ENCODE measurements around the gene NOP14.

The NOP14 gene

DNA sequence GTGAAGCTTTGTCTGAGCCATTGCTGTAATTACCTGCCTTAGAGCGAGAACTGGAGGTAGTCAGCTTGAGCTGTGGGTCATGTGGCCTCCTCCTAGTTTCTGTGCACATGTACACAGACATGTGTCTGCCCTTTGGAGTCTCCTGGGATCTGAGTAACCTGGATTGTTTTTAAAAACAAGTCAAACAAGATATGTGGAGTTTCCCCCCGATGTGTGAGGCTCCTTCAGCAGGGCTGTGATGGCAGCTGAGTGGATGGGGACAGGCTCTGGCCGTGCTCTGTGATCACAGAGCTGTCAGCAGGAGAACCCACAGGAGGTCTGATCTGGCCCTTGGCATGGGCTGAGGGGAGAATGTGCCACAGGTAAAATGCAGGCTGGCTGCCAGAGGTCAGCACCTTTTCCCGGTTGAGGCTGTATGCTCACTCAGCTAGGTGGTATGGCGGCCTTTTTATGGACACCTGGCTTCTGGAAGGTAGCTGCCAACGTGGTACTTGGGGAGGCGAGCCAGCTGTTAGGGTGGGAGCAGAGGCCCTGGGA lies 38.4 kb downstream of the NOP14 start:
- no peak for TF ChIP-seq ZBTB20 (tag by site-specific recombination; IDR thresholded peaks at IDR 0.05)
- TF ChIP-seq, protein P1, sequence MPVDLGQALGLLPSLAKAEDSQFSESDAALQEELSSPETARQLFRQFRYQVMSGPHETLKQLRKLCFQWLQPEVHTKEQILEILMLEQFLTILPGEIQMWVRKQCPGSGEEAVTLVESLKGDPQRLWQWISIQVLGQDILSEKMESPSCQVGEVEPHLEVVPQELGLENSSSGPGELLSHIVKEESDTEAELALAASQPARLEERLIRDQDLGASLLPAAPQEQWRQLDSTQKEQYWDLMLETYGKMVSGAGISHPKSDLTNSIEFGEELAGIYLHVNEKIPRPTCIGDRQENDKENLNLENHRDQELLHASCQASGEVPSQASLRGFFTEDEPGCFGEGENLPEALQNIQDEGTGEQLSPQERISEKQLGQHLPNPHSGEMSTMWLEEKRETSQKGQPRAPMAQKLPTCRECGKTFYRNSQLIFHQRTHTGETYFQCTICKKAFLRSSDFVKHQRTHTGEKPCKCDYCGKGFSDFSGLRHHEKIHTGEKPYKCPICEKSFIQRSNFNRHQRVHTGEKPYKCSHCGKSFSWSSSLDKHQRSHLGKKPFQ (tag by site-specific recombination; IDR thresholded peaks at IDR 0.05) = no peak
- TF ChIP-seq, protein P2, sequence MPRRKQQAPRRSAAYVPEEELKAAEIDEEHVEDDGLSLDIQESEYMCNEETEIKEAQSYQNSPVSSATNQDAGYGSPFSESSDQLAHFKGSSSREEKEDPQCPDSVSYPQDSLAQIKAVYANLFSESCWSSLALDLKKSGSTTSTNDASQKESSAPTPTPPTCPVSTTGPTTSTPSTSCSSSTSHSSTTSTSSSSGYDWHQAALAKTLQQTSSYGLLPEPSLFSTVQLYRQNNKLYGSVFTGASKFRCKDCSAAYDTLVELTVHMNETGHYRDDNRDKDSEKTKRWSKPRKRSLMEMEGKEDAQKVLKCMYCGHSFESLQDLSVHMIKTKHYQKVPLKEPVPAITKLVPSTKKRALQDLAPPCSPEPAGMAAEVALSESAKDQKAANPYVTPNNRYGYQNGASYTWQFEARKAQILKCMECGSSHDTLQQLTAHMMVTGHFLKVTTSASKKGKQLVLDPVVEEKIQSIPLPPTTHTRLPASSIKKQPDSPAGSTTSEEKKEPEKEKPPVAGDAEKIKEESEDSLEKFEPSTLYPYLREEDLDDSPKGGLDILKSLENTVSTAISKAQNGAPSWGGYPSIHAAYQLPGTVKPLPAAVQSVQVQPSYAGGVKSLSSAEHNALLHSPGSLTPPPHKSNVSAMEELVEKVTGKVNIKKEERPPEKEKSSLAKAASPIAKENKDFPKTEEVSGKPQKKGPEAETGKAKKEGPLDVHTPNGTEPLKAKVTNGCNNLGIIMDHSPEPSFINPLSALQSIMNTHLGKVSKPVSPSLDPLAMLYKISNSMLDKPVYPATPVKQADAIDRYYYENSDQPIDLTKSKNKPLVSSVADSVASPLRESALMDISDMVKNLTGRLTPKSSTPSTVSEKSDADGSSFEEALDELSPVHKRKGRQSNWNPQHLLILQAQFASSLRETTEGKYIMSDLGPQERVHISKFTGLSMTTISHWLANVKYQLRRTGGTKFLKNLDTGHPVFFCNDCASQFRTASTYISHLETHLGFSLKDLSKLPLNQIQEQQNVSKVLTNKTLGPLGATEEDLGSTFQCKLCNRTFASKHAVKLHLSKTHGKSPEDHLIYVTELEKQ (tag by site-specific recombination; IDR thresholded peaks at IDR 0.05; ENCODE audit: borderline replicate concordance) = no peak
- no peak for TF ChIP-seq ZSCAN30 (tag by site-specific recombination; IDR thresholded peaks at IDR 0.05)
- H3K27ac ChIP-seq (ENCODE audit: extremely low read depth, low read depth, low read length) = no peak overlapping the region
- POLR2A ChIA-PET = no interaction called here
- CTCF ChIA-PET = no interaction called here
- no peak overlapping the region for H3K4me3 ChIP-seq (ENCODE audit: low read depth, low read length)
- H3K4me1 ChIP-seq (ENCODE audit: control insufficient read depth, insufficient read depth, low read length) = no peaks in the 10 kb centered on the region
- no peaks in the 10 kb centered on the region for H3K9me3 ChIP-seq (ENCODE audit: control insufficient read depth, insufficient read depth, low read depth, low read length)
- peaks cover 0 to 67% of the 10 kb centered on the region in 2 experiments; a peak in 1 of 3 replicates for H3K36me3 ChIP-seq (ENCODE audit: control insufficient read depth in 2 of 2, insufficient read depth in 1 of 2, low read length in 2 of 2)

DNA sequence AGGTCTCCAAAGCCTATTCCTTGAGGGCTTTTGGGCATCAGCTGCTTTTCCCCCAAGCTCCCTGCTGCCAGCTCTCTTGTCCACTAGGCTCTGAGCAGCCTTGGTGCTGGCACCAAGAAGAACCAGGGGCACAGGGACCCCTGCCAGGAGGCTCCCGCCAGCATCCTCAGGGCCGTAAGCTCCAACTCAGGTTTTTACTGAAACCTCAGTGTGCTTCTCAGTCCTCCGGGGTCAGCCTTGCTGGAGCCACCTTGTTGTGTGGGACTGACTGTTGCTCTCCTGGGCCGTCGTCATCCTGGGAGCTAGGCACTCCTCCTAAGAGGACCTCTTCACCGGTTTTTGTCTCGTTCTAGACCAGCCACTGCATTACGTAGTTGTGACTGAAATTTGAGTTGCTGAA lies 38.9 kb downstream of the NOP14 start:
- no peaks in the 10 kb centered on the region for H3K4me1 ChIP-seq (ENCODE audit: control insufficient read depth, insufficient read depth, low read length)
- ChIA-PET CTCF (no interaction called here), POLR2A (no interaction called here)
- H3K4me3 ChIP-seq (ENCODE audit: low read depth, low read length) = no peak overlapping the region
- H3K9me3 ChIP-seq (ENCODE audit: control insufficient read depth, insufficient read depth, low read depth, low read length) = no peaks in the 10 kb centered on the region
- H3K27ac ChIP-seq (ENCODE audit: extremely low read depth, low read depth, low read length) = no peak overlapping the region
- peaks cover 0 to 62% of the 10 kb centered on the region in 2 experiments; a peak in 1 of 3 replicates for H3K36me3 ChIP-seq (ENCODE audit: control insufficient read depth in 2 of 2, insufficient read depth in 1 of 2, low read length in 2 of 2)
- no peak for TF ChIP-seq ZFP37 (tag by site-specific recombination; IDR thresholded peaks at IDR 0.05)
- no peak for TF ChIP-seq YY1 (tag by site-specific recombination; IDR thresholded peaks at IDR 0.05)
- TF ChIP-seq GLI2 (tag by site-specific recombination; IDR thresholded peaks at IDR 0.05; ENCODE audit: borderline replicate concordance, low read depth) = no peak
- no peak for TF ChIP-seq SCRT2 (tag by site-specific recombination; IDR thresholded peaks at IDR 0.05)
- TF ChIP-seq MYNN (tag by site-specific recombination; IDR thresholded peaks at IDR 0.05; ENCODE audit: borderline replicate concordance) = no peak
- no peak for TF ChIP-seq OVOL3 (tag by site-specific recombination; IDR thresholded peaks at IDR 0.05)
- TF ChIP-seq, protein P3, sequence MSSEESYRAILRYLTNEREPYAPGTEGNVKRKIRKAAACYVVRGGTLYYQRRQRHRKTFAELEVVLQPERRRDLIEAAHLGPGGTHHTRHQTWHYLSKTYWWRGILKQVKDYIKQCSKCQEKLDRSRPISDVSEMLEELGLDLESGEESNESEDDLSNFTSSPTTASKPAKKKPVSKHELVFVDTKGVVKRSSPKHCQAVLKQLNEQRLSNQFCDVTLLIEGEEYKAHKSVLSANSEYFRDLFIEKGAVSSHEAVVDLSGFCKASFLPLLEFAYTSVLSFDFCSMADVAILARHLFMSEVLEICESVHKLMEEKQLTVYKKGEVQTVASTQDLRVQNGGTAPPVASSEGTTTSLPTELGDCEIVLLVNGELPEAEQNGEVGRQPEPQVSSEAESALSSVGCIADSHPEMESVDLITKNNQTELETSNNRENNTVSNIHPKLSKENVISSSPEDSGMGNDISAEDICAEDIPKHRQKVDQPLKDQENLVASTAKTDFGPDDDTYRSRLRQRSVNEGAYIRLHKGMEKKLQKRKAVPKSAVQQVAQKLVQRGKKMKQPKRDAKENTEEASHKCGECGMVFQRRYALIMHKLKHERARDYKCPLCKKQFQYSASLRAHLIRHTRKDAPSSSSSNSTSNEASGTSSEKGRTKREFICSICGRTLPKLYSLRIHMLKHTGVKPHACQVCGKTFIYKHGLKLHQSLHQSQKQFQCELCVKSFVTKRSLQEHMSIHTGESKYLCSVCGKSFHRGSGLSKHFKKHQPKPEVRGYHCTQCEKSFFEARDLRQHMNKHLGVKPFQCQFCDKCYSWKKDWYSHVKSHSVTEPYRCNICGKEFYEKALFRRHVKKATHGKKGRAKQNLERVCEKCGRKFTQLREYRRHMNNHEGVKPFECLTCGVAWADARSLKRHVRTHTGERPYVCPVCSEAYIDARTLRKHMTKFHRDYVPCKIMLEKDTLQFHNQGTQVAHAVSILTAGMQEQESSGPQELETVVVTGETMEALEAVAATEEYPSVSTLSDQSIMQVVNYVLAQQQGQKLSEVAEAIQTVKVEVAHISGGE (tag by site-specific recombination; conservative IDR thresholded peaks at IDR 0.05; ENCODE audit: low read depth) = no peak
- TF ChIP-seq, protein P4, sequence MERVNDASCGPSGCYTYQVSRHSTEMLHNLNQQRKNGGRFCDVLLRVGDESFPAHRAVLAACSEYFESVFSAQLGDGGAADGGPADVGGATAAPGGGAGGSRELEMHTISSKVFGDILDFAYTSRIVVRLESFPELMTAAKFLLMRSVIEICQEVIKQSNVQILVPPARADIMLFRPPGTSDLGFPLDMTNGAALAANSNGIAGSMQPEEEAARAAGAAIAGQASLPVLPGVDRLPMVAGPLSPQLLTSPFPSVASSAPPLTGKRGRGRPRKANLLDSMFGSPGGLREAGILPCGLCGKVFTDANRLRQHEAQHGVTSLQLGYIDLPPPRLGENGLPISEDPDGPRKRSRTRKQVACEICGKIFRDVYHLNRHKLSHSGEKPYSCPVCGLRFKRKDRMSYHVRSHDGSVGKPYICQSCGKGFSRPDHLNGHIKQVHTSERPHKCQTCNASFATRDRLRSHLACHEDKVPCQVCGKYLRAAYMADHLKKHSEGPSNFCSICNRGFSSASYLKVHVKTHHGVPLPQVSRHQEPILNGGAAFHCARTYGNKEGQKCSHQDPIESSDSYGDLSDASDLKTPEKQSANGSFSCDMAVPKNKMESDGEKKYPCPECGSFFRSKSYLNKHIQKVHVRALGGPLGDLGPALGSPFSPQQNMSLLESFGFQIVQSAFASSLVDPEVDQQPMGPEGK (tag by site-specific recombination; IDR thresholded peaks at IDR 0.05) = no peak
- TF ChIP-seq, protein P5, sequence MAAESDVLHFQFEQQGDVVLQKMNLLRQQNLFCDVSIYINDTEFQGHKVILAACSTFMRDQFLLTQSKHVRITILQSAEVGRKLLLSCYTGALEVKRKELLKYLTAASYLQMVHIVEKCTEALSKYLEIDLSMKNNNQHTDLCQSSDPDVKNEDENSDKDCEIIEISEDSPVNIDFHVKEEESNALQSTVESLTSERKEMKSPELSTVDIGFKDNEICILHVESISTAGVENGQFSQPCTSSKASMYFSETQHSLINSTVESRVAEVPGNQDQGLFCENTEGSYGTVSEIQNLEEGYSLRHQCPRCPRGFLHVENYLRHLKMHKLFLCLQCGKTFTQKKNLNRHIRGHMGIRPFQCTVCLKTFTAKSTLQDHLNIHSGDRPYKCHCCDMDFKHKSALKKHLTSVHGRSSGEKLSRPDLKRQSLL (tag by site-specific recombination; IDR thresholded peaks at IDR 0.05) = no peak
- TF ChIP-seq ZNF184 (tag by site-specific recombination; IDR thresholded peaks at IDR 0.05) = no peak
- TF ChIP-seq ZNF146 (tag by site-specific recombination; IDR thresholded peaks at IDR 0.05) = no peak
- TF ChIP-seq ZNF433 (tag by site-specific recombination; IDR thresholded peaks at IDR 0.05; ENCODE audit: low read depth) = no peak
- no peak for TF ChIP-seq HOXA7 (CRISPR knock-in tag; IDR thresholded peaks at IDR 0.05; ENCODE audit: borderline replicate concordance)
- no peak for TF ChIP-seq ZNF830 (tag by site-specific recombination; IDR thresholded peaks at IDR 0.05; ENCODE audit: low read depth)
- no peak for TF ChIP-seq ZNF350 (tag by site-specific recombination; IDR thresholded peaks at IDR 0.05)

All from HEK293 (cell line).